ENCODE results near the gene C2orf42.

GRCh38 chr2:70128005-70128404, 62.8 kb downstream of the C2orf42 start:
- no peak for TF ChIP-seq POLR2A (IDR thresholded peaks at IDR 0.05; ENCODE audit: low read depth, low read length)
- no peak for TF ChIP-seq TAF1 (IDR thresholded peaks at IDR 0.05; ENCODE audit: borderline replicate concordance, low read depth, low read length)
